T47D (cell line): ENCODE results near the gene HP1BP3.

ENCODE experiments used
- DNase-seq, 2 experiments: peaks; one replicate each; pipeline versions ENCODE4 v3.0.0 to v3.0.0-alpha.2; 2011 to 2012; ENCODE audit warnings: low read depth in 1 of 2, low spot score in 1 of 2
- JUND ChIP-seq: IDR thresholded peaks from 2 replicates; pipeline ENCODE4 v1.6.1; 2012; ENCODE audit warnings: low read depth
- in situ Hi-C: cut with HindIII; loops from 2 replicates; pipeline ENCODE4 v1.10.0; 2016; ENCODE audit warnings: low sequenced_read_pairs, low pct_unique_long_range_greater_than_20kb

HP1BP3 gene

GRCh38 chr1:20699558-20699957 is 87.5 kb downstream of the HP1BP3 start:
- no peak for TF ChIP-seq JUND
- DNase-seq = peak; percentile 61 to 87
- in situ Hi-C loops = no loop called here

- in situ Hi-C loops = no loop called here
- DNase-seq = no peak
- TF ChIP-seq JUND = no peak
Observed at GRCh38 chr1:20698195-20698910, 88.8 kb downstream of the HP1BP3 start.

GRCh38 chr1:20697563-20697962 is 89.5 kb downstream of the HP1BP3 start:
- TF ChIP-seq JUND = no peak
- DNase-seq = no peak
- in situ Hi-C loops = no loop called here

- in situ Hi-C loops = no loop called here
- peak; percentile 75 to 81 for DNase-seq
Observed at GRCh38 chr1:20696397-20697333, 90.4 kb downstream of the HP1BP3 start.

GRCh38 chr1:20695515-20695914 is 91.6 kb downstream of the HP1BP3 start:
- TF ChIP-seq JUND = no peak
- no peak for DNase-seq
- in situ Hi-C loops = no loop called here

More at GRCh38 chr1:20696397-20697333, 90.4 kb downstream of the HP1BP3 start:
- no peak for TF ChIP-seq JUND

GRCh38 chr1:20693623-20694022 is 93.5 kb downstream of the HP1BP3 start:
- in situ Hi-C loops = no loop called here
- TF ChIP-seq JUND = no peak
- DNase-seq = no peak
